Hippocampal formation (tissue), 2 donors: ENCODE measurements around the gene MET.

Experiments
- DNase-seq, 2 donors: peaks; one replicate each; lab custom pipeline; 2025; lab: John Stamatoyannopoulos, UW

The MET gene

DNA sequence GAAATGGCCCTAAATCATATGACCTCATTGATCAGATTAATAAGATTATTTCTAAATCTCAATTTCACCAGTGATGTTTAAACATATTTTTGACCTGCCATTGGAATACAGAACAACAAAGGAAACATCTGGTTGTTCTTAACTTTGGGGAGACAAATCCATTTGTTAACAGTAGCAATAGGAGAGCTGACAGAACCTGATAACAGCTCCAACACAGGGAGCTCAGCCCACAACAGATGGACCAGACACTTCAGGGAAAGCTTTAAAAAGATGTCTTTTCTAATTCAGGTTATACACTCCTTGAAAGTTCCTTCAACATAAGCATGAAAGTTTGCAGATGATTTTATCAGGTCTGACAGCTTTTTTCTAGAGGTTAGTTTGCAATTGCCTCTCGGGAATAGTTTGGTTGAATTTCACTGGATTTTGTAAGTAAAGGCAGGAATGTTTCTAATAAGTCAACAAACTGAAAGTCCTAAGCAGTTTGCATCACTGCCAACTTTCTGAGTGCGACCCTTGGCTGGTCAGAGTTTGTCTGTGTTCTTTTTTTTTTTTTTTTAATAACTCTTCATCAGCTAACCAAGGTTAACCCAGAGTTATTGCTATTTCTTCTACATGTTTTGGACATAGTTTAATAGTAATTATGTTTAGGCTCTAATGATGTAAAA, 6.5 kb upstream of the MET start:
- no peak for DNase-seq

DNA sequence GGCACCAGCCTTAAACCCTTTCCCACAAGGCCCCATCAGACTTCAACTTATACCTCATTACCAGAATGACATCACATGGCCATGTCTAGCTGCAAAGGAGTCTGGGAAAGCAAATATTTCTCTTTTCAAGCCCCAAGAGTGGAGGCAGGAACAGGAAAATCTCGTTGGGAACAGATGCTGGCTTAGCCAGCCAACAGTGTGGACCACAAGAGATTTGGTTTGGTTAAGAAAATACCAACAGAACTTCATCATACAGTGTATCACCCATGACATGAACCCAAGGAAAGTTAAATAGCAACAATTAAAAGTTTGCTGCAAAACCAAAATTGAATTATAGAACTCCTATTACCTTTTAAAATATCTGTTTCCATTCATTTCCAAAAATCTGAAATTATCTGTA, 2.2 kb upstream of the MET start:
- DNase-seq, result no peak

DNA sequence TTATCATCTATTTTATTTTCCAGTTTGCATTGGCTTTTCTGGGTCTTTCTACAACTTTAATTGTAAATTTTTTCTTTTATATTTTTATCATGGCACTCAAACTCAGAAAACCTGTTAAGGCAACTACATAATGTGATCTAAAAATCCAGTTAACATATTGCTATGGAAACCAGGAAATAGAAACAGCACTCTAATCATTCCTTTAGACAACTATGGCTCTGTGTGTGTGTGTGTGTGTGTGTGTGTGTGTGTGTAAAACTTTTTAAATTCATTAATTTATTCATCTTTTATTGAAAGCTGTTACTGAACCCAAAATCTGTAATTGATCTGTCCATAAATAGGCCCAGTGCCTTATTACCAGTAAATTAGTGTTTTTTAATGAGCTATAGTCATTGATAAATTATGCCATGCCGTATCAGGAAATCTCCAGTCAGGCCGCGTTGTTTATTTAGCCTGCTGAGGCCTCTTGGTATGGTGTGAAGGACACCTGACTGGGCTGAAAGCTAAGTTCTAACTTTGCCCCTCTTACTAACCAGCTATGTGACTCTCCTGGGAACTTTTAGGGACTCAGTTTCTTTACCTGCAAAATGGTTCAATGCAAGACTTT, 1.5 kb upstream of the MET start:
- DNase-seq, result no peak

DNA sequence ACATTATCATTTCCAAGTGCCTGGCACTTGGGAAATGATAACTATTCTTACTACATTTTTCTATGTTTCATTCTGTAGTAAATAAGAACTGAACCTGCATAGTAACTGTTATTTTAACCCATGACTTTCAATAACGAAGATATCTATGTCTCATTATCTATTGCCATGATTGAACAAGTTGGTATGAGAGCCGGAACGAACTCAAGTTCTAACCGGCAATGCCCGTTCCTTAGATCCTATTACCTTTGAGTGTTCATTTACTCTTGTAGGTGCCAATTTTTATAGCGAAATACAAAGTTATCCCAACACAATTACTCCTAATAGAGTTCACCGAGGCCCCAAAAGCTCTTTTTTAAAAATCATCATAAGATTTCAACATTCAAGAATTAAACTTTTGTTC, 885 bp upstream of the MET start:
- no peak for DNase-seq

DNA sequence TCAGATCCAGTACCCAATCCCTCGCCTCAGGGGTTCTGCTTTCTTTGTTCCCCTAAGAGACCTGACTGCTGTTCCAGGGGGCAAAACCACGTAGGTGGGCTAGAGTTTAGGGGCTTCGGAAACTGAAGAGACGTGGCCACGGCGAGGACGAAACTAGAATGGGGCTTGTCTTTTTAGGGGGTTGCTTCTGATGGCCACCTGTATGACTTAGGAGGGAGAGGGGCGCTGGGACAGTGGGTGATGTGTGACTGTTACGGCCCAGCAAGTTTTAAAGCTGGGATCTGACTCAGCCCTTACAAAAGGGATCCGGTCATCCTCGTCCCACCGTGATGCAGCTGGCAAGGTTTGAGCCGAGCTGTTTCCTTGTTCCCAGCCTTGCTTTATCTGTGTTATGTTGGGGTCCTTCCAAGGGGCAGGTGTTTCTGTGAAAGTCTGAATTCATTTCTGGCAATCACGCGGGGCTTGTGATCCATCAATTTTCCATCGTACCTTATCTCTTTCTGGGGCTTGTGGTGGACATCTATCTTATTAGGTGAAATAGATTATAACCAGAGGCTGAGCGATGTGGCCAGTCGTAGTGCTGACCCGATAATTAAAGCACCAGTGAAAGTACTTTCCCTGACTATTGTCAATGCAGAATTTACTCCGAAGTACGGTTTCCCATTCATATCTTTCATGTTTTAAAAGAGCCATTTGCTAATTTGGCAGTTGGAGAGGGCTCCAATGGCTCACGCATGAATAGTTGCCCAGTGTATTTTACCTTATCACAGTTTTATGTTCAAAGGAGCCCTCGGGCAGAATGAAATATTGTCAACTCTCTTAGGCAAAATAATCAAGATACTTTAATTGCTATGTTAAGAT, 830 bp downstream of the MET start:
- peak in 1 of 2 donors; percentile 39 for DNase-seq

DNA sequence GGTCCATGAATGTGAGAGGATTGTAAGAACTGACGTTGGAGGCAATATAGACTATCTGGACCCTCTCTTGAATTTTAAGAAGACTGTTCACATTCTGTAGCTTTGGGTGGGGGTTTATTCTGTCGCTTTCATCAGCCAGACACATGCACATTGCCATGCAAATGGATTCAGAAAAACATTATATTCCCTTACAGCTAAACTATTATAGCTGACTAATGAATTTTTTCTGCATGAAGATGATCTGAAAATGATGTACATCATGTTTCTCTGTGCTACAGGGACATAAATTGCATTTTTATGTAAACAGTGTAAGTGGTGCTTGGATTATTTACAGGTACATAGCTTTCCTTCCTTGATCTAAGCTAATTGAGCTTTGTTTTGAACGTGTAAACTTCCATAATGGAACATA, 1.5 kb downstream of the MET start:
- no peak for DNase-seq

DNA sequence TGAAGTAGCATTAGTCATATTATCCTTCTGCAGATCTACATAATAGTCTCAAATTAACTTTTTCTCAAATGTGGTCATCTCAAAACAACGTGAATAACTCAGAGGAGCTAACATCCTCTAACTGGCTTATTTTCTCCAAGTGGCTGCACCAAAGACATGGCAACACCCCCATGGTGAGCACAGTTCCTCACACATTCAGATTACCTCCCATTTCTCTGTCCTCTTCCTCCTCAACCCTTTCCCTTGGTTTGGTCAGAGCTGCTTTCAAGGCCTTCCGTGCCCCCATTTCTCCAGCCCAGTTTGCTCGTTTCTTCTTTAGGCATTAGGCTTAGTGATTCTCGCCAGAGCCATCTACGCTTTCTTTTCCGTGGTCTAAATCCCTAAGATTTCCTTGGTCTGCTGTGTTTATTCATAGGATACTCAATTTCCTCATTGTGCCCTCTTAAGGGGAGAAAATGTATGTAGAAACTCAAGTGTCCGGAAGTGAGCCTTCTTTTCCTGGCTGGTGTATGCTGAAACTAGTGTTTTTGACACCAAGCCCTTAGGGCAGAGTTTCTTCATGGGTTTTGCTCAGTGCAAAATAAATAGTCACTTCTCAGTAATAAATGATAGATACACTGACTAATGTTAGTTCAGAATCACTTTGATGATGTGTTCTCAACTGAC, 2.6 kb downstream of the MET start:
- DNase-seq, result peak in 1 of 2 donors; percentile 14

DNA sequence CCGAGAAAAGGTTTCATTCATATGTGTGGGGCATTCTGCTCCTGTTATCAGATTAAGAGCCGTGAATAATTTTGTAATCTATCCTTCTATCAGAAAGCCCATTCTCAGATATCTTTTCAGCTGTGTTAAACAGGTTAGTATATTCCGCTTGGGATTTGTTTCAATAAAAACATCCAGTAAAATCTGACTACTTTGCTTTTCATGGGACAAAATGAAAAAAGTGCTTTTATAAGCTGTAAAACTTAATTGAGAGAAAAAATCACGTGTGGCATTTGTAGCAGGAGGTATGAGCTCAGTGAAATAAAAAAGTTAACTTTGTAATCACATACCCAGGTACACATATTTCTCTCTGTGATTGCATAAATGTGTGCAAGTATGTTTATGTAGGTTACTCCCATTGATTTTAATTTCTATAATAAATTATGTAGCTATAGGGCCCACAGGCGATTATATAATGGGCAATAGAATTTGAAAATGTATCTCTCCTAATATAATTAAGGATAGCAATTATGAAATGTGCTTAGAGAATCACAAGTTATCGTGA, 3.9 kb downstream of the MET start:
- no peak for DNase-seq

DNA sequence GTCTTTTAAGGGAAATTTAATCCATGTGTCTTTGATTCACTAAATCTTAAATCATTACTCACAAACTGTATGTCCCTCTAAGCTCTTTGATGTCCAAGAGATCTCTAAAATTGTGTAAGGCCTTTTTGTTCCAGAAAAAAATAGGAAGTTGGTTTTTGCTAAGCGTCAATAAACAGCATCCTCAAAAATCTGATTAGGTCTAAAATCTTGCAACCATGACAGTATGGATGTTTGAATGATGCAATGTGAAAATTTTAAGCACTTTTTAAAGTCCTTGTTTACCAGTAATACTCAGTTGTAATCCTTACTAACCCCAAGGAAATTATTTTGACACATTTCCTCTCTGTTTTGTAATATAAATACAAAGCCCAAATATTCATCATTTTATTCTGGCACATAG, 6.8 kb downstream of the MET start:
- DNase-seq, result no peak

DNA sequence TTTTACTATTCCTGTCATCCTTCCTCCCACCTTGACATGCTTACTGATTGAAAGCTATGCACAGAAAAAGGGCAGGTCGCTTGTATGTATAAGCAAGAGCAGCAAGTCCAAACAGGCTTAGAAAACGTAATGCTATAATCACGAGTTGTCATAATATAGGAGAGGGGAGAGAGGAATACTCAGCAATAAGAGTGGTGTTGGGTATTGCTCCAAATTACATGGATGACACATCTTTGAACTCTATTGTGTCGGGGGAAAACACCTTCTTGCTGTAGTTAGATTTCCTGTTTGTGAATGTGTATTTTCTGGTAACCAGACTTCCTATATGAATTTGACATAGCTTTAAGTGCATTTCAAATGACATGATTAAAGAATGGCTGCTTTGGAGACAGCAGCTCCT, 7.5 kb downstream of the MET start:
- no peak for DNase-seq

DNA sequence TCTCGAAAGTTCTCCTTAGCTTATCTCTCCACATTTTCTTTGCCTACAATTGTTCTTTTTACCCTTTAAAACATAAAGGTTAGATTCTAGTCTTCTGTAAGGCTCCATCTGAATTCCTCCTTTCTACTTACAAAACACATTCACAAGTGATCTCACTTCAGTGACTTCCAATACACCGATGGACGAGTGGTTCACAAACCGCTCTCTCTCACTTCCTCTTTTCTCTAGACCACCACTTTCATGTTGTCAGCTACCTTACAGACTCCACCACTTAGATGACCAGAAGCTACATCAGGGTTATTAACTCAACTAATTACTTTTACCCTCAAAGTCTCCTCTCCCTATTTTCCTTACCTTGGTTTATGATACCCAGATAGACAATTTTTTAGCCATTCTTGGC, 11.8 kb downstream of the MET start:
- DNase-seq, result no peak

DNA sequence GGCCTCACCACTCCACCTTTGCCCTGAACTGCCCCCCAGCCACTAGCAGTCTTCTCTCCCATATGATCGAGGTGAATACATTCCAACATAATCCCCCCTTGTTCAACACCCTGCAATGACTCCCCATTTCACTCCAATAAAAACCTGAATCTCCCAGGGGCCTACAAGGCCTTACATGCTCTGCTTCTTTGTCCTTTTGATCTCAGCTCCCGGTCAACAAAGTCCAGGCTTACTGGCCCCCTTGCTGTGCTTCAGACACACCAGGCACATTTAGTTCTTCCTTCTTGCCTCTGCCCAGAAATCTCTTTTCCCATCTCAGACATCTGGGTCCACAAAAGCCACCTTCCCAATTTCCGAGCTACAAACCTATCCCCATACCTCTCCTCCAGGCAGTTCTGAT, 14.0 kb downstream of the MET start:
- DNase-seq, result no peak

DNA sequence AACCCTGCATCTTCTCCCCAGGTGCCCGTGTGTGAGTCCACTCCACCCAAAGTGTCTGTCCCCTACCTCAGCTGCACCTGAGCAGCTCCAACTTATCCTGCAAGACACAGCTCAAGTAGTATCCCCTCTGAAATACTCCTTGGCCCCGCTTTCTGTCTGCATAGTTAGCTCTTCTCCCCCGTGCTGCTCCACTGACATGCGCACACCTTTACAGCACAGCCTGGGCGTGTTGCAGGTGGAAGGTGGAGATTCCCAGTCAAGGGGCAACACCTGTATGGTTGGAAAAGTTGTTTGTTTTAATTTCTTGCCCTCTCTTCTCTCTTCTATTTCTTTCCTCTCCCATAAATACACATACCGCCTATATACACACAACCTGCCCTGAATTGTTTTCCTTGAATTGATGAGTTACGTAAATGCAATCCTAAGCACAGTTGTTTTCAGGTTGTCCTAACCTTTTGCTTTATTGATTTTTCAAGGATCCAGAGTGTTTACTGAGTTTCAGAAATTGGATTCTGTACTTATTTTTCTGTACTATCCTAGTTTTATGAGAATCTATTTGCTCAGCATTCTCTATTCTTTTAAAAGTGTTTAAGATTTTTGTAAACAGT, 14.9 kb downstream of the MET start:
- DNase-seq, result no peak

DNA sequence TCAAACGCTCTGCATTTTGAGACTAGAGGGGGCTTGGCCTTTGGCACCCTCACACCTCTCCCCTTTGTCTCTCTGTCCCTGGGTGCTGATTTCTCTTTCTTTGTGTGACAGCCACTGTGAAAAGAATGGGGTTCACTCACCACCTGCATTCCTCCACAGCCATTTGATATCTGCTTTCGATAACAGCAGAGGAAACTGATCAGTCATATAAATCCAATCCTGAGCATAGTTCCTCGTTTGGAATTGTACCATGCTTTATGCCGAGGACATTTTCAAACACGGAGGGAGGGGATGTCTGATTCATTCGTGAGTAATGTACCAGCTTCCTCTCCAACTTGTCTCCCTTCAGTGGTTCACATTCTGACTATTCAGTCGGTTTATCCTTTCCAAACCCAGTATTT, 15.8 kb downstream of the MET start:
- DNase-seq, result no peak

DNA sequence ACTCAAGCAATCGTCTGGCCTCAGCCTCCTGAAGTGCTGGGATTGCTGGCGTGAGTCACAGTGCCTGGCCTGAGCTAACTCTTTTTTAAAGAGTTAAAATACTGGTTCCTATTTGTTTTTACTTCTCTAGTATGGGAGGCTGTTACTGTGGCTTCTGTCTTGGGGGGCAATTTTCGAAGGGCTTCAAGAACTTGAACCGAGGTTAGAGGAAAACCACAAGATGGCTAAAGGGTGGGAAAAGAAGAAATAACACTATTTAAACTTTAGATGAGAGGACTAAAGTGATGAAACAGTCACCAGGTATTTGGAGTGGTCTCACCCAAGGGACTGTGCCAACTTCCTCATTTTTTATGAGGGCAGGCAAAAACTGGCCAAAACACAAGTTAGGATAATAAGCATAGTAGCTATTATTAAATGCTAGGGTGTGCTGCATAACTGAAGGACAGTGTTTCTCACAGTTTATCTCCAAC, 17.8 kb downstream of the MET start:
- DNase-seq, result no peak

DNA sequence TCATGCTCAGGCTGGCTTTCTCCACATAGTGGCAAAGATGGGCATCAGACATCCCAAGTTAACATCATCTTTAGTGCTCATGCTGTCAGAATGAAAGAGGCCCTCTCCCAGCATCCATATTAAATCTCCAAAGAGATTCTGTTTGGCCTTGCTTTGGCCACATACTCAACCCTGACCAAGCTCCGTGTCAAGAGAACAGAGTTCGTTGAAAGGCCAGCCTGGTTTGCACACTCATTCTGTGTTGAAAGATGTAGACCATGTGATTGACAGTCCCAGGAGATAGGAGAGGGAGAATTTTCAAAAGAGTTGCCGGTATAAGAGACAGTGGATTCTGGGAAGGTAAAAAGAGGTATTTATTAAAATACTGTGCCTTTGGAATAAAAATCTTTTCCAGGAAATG, 19.7 kb downstream of the MET start:
- no peak for DNase-seq

DNA sequence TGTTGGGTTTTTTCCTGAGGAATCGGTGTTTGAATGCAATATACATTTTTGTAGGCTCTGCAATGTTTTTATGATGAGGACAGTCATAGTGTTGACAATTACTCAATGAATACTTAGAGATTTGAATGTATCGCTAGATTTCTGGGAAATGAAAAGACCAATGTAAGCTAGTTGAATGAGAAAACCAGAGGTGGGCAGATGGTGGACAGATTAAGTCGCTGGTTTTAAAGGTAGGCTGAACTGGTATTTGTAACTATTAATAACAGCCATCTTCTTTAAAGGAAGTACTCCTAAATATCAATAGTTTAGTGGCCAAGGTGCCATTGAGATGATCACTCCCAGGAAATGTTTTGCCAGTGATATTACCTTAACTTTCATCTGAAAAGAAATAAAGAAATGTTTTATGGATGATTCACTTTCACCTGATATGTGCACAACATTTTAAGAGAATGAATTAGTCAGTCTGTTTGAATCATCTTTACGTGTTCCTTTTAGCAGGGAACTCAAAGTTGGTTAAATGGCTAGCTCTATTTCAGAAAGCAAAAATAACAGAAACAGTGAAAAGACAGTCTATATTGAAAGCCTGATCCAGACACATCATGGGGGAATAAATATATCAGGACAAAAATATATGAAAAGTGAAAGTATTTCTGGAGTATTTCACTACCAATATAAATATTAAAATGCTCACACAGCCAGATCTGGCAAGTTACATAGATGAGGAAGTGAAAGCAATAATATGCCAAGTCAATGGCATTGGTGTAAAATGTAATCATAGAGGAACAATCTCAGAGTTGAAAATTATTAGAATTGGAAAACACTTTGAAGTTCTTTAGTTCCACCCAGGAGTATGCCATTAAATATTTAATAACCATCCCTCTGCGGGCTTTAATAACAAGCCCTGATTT, 20.7 kb downstream of the MET start:
- DNase-seq, result no peak

DNA sequence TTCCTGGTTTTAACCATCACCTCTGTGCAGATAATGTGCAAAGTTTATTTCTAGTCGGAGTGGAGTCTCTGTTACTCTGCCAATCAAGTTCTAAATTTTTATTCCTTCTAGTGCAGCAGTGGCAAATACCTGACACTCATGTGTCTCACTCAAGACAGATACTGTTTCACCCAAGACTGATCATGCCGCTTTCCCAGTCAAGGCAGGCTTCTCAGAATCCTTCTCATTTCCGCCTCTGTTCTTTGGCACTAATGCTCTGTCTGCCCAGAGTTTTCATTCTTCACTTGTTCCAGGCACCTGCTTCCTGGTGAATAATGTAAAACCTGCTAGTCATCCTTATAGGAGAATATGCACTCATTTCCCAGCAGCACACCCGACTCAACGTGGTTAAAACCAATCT, 24.7 kb downstream of the MET start:
- DNase-seq, result no peak

DNA sequence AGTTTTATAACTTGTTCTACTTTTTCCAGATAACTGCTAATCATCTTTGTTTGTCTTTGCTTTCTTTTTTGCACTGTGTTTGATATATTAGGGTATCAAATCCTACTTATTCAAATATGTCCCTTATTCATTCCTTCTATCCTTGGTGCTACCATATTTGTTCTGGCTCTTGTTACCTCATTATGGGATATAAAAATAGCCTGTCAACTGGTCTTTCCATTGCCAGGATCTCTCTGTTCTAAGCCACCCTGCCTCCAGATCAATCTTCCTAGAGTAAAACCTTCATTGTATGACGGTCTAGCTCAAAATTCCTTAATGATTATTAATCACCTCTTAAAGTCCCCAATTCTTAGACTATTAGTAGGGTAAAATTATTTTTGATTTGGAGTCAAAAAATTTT, 25.2 kb downstream of the MET start:
- no peak for DNase-seq

DNA sequence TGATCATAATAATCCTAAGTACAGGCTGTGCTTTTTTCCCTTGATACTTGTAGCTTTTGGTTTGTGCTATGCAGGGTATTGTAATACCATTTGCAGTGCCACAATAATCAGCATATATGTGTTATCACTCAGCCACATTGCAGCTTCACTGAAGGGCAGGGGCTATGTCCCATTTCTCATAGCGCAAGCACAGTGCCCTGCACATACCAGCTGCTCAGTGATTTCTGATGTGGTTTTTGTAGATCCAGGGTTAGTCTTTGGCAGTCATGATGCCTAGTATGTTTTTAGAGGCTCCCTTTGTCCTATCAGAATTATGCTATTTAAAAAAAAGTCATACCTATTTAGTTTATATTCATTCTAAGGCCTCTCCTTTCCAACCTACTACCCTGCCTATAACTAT, 25.8 kb downstream of the MET start:
- no peak for DNase-seq

DNA sequence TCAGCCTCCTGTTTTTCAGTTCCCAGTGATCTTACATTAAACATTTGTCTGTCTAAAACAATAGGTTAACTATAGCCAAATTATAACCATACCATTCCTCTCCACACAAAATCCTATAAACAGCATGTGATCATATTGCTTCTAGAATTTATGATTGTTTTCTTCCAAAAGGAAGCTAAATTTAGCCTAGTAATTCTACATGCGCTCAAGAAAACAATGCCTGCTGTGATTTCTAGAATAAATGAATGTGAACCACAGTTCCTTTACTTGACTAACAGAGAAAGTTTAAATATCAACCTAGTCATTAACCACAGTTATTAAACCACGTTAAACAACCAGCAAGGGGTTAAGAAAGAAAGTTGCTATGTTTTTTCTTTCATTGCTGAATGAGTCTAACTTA, 26.4 kb downstream of the MET start:
- DNase-seq, result no peak
